Stimulated activated CD4-positive, alpha-beta T cell treated with anti-CD3 and anti-CD28 coated beads, Interleukin-4, amount 100 ng/mL, for 24 hours (primary cell): ENCODE measurements around the gene ACTR2.

Experiments used
- DNase-seq: peaks from one replicate; pipeline ENCODE4 v3.0.0-alpha.2; 2020

ACTR2 gene

DNA sequence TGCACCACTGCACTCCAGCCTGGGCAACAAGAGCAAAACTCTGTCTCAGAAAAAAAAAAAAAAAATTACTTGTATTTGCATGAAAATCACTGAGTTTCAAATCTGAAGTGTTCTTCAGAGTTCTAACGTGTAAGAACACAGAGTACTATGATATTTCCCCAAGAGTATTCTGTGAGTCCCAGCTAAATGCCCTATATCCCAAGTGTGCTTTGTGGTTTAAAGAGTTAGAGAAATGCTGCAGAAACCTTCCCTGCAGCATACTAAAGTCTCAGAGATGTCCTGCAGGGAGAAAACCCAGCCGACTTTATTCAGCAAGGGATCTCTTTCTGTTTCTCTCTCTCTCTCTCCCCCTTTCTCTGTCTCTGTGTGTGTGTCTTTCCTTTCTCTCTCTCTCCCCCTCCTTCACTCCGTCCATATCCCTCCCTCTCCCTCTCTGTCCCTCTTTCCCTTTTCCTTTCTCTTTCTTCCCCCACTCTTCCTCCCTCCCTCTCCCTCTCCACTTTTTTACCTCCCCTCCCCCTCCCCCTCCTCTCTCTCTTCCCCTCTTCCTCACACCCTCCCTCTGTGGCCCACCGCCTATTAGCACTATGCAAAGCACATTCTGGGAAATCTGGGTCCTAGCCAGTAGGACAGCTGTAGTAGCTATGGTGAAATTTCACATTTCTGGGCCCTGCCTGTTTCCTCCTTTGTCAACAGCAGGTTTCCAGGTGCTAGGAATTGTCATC is 54.2 kb downstream of the ACTR2 start:
- DNase-seq, result no peak

DNA sequence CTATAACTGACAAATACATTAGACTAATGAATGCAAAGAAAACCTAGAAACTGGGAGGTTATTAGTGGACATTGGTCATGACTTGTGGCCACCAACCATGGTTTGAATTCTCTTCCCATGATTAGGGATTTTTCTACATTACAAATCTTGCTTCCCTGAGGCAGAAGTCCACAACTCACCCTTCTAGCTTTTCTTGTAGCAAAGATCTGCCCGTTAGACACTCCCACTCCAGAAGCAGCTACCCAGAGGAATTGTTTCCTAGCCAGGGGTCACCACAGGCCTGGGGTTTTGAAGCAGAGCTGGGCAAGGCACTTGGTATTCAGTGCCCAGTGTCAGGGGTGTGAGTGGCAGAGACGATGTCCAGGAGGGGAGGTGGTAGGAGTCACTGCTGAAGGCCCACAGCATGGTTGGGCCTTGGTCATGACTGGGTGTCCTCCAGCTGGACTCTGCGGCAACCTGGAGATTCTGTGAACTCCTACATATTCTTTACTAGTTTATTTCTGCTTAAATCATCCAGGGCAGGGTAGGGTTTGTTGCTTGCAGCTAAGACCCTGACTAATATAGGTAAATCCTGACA is 54.9 kb downstream of the ACTR2 start:
- no peak for DNase-seq

DNA sequence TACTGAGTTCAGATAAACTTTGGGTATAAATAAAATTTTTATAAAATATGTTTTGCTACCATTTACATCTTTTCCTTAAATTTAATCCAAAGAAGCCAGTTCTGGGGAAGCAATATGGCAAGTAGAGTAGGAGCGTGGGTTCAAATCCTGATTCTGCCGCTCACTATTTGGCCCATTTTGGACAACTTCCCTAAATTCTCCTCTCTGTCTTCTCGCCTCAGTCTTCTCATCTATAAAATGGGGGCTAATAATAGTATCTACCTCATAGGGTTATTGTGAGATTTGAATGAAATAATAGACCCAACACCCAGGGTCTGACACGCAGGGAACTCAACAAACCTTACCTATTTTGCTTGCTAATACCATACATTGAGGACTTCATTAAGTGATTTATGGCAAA is 59.7 kb downstream of the ACTR2 start:
- DNase-seq, result no peak

DNA sequence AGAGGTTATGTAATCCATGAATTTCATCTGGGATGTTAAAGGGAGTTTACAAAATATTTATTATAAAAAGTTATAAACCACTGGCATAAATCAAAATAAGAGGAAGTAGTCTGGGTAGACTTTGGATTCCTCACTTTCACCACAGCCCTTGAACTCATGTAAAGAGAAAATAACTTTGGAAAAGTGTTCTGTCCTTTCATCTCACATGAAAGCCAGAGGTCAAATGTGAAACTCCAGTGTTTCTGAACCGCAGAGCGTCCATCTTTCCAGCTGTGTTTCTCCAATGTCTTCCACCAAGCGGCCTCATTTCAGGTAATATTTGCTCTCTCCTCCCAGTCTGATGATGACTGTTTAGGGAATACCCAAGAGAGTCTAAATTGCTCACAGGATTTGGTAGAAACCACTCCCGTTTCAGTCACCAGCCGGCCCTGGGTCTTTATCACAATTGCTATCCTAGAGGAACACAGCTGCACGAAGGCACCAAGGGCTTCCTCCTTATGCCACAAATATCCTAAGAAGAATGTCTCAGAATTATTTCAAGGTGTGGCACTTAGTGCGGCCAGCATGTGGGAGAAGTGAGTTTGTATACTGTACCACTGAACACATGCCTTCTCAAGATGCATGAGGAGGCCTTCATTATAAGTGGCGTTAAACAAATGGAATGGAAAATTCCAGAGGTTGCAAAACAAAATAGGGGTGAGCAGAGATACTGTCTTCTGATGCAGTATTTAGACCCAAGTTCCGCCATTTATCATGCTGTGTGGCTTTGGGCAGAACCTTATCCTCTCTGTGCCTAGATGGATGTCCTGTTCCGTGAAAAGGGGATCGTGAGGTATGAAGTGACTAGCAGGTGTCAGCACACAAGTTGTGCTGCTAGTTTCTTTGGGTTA is 63.8 kb downstream of the ACTR2 start:
- DNase-seq, result no peak

DNA sequence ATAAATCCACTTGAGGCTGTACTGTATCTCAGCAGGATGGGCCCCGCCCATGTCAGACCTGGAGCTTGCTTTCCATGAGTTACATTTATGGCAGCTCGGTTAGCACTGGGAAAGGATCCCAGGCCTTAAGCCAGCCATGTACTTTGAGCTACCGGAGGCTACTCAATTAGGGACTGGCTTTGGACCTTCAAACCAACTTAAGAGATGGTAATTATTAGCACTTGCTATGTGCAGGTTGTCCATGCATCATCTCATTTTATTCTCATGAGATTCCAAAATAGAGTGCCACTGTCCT is 64.4 kb downstream of the ACTR2 start:
- no peak for DNase-seq

DNA sequence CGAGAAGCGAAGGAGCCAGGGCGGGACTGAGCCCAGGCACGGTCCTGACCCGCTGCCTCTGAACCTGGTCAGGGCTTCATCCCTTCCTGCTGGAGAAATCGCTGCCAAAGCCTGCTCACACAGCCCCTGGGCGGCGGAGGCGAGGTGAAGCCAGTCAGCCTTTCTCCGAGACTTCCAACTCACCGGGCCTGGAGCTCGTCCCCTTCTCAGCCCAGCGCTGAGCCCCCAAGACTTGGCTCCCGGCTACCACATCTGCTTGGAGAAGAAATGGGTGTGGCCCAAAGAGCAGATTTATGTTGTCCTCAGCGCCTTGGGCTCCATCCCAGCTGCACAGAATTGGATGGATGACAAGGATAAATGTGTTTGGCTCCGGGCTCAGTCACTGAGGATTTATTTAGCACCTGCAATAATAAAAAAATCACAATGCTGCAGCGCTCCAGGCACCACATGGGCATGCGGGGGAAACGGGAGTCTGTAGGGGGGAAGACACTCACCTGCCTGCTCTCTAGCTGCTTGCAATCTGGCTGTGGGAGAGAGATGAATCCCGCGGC is 64.9 kb downstream of the ACTR2 start:
- DNase-seq, result no peak

DNA sequence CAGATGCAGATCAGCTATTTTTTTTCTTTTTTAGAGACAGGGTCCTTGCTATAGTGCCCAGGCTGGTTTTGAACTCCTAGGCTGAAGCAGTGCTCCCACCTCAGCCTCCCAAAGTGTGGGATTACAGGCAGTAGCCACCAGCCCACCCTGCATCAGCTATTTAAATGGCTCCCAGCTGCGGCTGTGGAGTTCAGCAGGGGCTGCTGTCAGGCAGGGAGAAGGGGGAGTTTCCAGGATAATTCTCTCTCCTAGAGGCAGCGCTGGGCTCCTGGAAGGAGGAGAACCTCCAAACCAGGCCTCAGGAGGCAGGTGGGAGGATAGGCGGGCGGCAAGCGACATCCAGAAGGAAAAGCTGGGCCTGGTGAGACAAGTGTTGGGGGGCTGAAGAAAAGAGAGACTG is 65.7 kb downstream of the ACTR2 start:
- no peak for DNase-seq

DNA sequence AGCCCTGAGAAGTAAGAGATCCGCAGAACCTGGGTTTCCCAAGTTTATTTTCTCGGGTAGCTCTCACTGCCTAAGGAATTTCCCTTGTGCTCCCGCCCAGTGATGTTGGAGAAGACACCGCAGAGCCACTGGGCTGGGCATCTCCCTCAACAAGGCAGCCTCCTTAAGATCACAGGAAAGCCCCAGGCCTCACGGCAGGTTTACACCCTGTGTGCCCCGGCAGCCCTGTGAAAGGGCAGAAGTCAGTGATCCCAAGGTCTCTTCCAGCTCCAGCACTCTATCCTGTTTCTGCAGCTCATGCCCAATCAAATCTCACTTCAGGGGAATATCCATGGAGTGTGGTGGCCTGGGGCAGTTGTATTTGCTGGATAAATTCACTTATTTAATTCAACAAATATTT is 66.5 kb downstream of the ACTR2 start:
- DNase-seq, result no peak

DNA sequence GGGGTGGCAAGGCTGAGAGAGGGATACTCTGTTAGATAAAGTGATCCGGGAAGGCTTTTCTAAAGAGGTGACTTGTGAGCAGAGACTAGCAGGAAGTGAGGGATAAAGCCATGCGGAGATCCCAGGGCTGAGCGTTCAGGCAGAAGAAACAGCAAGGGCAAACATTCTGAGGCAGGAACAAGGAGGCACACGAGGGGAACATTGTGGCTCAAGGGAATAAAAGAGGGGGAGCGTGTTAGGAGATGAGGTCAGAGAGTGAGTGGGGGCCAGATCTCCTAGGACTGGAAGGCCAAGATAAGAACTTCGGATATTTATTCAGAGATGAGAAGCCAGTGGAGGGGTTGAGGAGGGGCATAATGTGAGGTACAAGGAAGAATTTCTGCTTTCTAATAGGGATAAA is 67.1 kb downstream of the ACTR2 start:
- DNase-seq, result no peak

DNA sequence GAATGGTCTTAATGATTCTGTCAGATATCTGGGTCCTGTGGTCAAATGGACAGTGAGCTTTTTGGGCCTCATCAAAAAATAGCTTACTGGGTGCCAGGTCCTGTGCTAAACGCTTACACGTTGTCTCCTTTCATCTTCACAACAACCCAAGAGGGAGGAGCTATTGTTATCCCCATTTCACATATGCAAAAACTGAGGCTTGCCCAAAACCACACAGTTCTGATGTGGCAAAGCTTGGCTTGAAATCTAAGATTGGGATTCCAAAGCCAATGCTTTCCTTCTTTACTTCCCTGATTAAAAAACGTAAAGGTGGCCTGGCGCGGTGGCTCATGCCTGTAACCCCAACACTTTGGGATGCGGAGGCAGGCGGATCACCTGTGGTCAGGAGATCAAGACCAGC is 69.3 kb downstream of the ACTR2 start:
- no peak for DNase-seq

DNA sequence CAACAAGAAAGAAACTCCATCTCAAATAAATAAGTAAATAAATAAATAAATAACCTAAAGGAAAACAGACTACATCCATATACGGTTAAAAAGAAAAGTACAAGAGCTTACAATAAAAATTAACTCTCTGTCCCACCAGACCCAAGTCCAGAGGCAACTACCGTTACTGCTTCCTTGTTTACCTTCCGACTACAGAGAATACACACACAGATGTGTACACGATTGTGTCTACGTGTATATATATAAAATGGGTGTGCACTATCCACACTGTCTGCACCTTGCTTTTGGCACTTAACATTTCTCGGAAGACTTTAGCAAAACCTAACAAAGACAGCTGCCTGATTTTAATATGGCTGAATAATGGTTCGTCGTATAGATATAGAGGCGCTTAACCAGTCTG is 69.9 kb downstream of the ACTR2 start:
- DNase-seq, result no peak

DNA sequence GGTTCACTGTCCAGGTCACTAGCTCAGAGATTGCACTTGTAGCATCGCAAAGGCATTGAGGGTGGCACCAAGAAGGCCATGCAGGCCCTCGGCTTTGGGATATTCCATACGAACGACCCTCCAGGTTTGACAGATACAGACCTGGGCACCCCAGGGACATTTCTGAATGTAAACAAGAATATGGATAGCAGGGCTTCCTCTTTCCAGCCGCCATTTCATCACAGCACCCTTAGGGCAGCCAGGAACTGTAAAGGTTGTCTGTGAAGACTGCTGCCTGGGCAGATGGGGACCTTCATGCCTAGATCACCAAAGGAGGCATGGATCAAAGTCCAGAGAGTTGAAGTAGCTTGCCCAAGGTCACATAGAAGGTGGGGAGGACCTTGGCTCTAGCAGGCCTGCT is 70.5 kb downstream of the ACTR2 start:
- no peak for DNase-seq

DNA sequence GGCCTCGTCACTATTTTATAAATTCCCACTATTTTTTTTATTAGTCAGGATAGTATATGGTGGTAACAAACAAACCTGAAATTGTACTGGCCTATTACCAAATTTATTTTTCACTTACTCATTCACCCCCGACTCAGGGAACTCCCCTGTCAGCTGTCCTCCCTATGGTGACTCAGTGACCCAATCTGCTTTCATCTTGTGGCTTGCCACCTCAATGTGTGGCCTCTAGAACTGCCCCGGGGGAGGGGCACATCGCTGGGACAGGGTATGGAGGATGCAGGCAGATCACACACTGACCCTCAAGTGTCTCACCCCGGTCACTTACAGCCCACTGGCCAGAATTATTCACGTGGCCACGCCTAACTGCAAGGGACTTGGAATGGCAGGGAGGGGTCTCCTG is 71.6 kb downstream of the ACTR2 start:
- peak; percentile 74 for DNase-seq

DNA sequence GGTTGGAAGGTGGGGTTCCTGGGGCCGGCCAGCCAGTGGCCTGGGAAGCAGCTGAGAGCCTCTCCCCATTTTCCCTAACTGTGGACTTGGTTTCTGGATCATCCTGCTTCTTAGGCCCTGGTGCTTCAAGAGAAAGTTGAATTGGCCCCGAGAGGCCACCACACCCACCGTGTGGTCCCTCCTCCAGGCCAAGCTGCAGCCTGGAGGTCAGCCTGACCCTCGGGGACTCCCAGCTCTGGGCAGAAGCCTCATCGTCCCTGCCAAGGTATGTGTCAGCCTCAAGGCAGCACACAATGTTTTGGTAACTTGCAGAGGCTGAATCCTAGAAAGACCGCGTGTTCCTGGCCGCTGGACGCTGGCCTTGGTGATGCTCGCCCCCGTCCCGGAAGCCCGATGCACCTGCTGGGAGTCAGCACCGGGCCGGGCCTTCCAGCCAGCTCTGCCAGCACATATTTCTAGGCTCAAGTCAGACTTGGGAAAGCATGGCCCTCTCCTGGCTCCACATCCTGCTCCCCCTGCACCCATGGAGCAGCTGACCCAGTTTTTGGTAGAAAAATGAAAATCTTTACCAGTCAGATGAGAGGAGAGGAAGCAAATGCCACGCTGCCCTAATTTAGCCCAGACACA is 72.6 kb downstream of the ACTR2 start:
- no peak for DNase-seq

DNA sequence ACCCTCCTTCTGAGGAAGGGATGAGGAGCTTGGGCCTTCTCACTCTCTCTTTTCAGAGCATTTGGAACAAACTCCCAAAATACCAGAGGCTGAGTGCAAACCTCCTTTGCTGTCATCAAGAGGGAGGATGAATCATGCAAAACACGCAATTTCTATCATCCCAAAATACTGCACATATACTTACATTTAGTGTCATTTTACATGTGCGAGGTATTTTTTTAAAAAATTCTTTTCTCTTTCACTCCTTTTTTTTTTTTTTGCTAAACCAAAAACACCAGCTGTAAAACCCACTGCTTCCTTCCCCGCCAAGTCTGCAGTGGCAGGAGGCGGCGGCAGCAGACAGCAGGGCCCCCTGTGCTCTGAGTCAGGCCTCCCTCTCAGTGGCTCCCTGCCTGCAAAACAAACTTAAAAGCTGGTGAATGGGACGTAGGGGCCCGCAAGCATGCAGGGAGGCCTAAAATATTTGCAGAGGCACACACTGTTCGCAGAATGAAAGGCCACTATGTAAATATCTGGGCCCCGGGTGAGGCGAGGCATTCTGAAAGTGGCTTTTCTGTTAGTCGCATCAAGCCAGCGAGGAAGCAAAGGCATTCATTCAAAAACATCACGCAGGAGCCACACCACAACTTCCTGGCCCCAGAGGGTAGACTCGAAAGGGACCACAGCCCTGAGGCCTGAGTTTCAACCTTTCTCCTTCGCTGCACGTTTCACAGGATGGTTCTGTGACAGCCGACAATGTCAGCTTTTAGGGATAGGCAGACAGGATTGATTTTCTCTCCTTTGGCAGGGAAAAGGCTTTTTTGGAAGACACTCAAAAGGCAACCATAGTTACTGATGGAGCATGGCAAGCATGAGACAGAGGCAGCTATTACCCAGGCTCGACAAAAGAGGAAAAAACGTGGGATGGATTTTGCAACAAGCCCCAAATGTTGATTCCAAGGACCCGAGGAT is 73.4 kb downstream of the ACTR2 start:
- DNase-seq, result peak; percentile 86

DNA sequence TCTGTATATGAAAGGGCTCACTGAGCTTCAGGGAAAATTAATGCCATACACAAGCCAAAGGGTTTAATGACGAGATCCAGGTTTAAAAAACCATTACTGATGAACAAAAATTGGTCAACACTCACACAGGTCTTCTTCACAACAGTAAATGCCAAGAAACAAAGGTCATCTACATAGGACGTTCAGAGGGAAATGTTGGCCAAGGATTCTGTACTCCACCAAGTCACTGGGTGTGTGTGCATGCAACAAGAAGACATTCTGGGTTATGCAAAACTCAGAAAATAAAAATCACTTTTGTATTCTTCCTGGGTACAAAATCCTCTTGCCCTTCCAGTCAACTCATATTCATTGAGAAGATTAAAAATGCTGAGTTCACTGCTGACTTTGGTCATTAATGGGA is 78.3 kb downstream of the ACTR2 start:
- DNase-seq, result no peak

DNA sequence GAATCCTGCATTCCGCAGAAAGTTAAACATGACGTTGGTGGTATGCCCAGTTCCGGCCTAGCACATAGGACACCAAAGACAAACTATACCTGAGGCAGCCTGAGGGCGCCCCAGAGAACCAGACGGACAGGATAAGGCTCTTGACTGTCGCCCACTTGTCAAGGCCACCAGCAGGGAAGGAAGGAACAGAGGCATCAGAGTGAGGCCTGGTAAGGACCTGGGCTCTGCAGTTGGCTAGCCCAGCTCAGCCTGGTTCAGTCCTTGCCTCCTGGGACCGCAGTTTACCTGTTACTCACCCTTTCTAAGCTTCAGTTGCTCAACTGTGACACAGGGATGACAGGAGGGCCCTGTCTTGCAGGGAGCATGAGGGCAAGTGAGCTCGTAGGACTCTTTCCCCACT is 82.1 kb downstream of the ACTR2 start:
- no peak for DNase-seq

DNA sequence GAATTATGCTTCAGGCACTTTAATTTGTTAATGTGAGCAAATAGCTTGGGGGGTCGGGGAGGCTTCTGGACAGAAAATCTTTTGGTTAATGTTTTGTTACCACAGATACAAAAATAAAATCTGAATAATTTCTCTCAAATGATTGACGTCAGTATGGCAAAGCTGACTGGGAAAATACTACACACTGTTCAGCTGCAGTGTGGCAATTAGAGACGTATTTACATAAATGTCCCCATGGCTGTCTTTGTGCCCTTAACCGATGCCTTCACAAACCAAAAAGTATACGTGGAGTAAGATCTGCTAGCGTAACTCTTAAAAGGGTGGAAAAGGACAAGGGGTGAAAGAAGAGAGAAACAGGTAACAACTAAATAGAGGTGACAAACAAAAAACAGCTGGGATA is 83.4 kb downstream of the ACTR2 start:
- no peak for DNase-seq

DNA sequence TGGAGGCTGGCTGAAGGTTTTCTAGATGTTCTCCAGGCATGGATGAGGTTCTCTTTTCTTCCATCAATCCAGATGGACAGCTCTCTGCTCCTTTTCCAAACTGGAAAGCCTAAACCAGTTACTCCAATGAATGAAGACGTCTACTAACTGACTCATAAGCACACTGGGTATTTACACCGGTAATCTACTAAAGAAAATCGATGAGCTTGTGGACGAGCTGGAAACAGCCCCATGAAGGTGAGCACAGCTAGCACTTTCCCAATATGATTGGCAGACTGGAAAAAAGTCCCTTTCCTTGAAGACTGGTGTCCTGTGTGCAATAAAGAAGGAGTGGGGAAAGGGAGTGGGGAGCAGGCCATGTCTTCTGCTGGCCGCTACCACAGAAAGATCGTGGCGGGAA is 84.0 kb downstream of the ACTR2 start:
- no peak for DNase-seq

DNA sequence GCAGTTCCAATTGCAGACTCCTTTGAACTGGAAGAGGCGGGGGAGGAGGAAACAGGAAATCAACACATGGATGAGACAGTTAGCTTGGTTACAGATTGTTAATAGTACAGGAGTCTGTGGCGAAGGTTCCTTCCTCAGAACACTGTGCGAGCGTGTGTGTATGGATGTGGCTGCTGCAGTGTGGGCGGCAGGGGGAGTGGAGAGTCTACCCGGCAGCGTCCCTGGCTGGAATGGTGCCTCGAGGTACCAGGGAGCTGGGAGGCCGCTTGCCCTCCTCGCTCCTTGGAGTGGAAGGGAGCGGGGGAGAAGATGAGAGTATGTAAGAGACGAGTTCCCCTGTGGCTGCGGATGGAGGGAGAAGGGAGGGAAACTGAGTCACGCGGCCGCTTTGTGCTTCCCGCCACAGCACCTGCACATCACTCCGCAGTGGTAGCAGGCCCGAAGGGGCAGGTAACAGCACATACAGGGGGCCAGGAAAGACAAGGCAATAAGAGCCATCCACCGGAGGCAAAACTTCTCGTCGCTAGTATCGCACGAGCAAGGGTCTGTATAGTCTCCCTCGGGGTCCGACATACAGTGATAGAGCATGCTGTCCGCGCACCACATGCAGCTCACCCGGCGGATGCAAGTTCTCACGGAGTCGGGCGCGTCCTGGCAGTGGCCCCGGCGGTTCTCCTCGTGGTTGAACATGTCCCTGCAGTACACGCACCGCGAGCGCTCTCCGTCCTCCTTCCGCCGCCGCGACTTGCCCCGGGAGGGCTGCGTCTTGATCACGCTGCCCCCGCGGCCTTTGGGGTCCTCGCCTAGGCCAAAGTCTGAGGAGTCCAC is 85.7 kb downstream of the ACTR2 start:
- no peak for DNase-seq

DNA sequence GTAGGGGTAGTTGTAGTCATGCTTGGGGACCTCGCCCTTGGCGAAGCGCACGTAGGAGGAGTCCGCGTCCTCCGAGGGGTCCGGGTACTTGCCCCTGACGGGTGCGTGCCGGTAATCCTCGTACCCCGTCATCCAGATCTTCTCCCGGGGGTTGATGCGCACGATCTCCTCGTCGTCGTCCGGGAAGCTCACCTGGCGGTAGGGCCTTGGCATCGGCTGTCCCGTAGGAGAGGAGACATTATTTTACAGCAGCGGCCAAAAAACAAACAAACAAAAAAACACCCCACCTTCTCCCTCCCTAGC is 86.3 kb downstream of the ACTR2 start:
- no peak for DNase-seq
